Fibroblast of villous mesenchyme (primary cell): ENCODE data around the gene OTOGL. TPM values are rescaled to one million over a fixed set of nuclear protein-coding genes. Genes with fewer than 3 reads are reported as not detected.

Experiments
- DNase-seq: peaks from one replicate; pipeline ENCODE4 v3.0.0-alpha.2; 2010; ENCODE audit warnings: low read depth
- H3K4me3 ChIP-seq: 2 replicates; pipeline ENCODE4 v1.5.1; 2011; ENCODE audit warnings: low read depth, mild to moderate bottlenecking, low read length
- total RNA-seq: library from RNA; depleted of rRNA; stranded (reverse); fragments of >200 nt; gene quantifications from 2 replicates; pipeline ENCODE4 v1.2.3, GENCODE V29; 2012
- TF ChIP-seq, protein P1 (sequence below): IDR thresholded peaks from 2 replicates; pipeline ENCODE4 v1.5.1; 2012; ENCODE audit warnings: low read depth, mild to moderate bottlenecking, low read length; ENCODE audit not compliant: insufficient read depth

The OTOGL gene
- total RNA-seq, 1 donor, result under 0.01 TPM

DNA sequence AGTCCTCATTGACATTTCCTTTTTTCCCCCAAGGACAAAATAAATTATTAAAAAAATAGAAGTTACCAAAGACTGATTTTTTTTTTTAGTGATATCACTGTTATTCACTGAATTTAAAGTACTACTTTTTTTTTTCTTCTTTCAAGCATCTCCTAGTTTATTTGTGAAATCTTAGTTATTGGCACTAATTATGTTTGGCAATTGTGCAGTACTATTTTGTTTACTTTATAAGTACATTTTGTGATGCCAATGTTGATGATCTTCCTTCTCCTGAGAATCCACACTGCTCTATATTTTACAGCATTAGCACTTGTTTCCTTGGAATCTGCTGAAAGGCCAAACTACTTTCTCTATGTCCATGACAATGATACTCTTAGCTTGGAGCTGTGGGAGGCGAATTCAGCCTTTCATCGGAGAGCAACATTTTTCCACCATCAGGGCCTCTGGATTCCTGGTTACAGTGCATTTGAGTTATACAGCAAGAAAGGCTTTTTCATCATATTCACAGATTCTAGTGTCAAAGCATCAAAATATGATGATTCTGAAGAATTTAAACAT is 220.9 kb downstream of the OTOGL start:
- DNase-seq, result no peak
- TF ChIP-seq, protein P1, sequence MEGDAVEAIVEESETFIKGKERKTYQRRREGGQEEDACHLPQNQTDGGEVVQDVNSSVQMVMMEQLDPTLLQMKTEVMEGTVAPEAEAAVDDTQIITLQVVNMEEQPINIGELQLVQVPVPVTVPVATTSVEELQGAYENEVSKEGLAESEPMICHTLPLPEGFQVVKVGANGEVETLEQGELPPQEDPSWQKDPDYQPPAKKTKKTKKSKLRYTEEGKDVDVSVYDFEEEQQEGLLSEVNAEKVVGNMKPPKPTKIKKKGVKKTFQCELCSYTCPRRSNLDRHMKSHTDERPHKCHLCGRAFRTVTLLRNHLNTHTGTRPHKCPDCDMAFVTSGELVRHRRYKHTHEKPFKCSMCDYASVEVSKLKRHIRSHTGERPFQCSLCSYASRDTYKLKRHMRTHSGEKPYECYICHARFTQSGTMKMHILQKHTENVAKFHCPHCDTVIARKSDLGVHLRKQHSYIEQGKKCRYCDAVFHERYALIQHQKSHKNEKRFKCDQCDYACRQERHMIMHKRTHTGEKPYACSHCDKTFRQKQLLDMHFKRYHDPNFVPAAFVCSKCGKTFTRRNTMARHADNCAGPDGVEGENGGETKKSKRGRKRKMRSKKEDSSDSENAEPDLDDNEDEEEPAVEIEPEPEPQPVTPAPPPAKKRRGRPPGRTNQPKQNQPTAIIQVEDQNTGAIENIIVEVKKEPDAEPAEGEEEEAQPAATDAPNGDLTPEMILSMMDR, result no peak

DNA sequence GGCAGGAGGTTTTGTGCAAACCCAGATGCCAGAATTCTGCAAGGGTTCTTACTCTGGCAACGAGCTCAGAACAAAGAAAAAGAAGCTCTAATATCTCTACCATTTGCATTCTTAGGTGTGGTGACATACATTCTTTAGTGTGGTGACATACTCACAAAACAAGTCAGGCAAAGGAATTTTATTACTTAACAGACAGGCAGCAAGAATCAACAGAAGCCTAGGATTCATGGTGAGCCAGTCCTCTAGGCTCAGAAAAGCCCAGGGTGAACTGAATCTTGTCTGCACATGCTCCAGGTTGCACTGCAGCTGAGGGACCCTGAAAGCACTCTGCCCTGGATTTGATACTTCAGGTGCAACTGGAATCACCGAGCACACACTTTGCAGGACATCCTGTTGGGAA is 222.3 kb downstream of the OTOGL start:
- TF ChIP-seq, protein P1, result no peak
- no peak overlapping the region for H3K4me3 ChIP-seq
- DNase-seq, result peak; percentile 11

More for the DNA sequence above, 220.9 kb downstream of the OTOGL start:
- H3K4me3 ChIP-seq, result no peak overlapping the region

DNA sequence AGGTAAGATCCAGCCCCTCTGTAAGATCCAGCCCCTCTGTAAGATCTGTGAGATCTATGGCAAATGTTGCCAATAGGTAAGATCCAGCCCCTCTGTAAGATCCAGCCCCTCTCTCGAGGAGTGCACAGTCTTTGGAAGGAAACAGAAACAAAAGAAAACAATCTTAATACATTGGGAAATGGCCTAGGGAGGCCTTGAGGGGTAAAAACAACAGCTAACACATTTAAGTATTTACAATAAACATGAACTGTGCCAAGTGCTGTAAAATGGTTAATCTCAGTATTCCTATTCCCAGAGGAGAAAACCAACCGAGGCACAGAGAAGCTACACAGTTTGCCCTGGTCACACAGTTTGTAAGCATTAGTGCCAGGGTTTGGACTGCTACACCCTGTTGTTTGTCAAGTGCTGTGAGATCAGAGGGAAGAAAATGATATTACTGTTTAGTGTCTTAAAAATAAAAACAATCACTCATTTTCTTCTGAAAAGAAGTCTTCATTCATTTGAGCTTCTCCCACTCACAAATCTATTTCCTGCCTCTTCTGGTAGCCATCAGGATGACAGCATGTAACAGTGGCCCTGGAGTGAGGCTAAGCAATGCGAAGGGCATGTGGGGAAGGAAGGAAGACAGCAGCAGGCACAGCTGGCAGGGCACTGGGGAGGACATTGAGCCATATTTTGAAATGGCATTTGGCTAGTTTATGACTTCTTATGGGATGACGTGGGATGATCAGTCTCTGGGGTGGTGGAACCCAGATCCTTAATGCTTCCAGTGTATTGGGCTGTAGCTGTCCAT is 226.0 kb downstream of the OTOGL start:
- DNase-seq, result peak; percentile 54
- TF ChIP-seq, protein P1, result no peak
- no peak overlapping the region for H3K4me3 ChIP-seq

DNA sequence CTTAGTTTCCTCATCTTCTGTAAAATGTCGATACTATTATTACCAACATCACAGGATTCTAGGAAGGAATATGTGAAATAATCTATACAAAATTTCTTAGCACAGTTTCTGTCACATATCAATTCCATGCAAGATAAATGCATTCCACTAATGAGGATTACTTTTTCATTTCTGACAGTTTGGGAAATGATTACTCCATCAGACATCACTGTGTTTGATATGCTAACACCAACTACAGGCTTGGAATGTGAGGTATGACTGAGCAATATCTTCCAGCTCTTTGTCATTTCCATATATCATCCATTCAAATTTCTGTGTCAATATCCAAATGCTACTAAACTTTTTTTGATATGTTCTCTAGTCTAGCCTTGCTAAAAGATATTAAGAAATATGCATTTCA is 233.5 kb downstream of the OTOGL start:
- no peak overlapping the region for H3K4me3 ChIP-seq
- TF ChIP-seq, protein P1, result no peak
- no peak for DNase-seq

DNA sequence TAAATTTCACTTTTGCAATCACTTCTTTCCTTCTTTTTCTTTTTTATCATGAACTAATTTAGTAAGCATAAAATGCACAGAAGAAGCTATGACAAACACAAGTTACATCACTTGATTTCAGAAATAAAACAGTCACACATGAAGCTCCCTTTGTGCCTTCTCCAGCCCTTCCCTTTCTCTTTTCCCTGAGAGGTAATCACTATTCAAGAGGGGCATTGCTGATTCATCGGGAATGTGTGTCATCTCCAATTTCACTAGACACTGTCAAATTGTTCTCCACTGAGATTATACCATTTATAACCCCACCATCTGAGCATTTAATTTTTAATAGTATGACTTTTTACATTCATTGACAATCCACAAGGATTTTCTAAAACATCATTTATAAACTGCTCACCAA is 253.1 kb downstream of the OTOGL start:
- H3K4me3 ChIP-seq, result no peak overlapping the region
- TF ChIP-seq, protein P1, result no peak
- no peak for DNase-seq

DNA sequence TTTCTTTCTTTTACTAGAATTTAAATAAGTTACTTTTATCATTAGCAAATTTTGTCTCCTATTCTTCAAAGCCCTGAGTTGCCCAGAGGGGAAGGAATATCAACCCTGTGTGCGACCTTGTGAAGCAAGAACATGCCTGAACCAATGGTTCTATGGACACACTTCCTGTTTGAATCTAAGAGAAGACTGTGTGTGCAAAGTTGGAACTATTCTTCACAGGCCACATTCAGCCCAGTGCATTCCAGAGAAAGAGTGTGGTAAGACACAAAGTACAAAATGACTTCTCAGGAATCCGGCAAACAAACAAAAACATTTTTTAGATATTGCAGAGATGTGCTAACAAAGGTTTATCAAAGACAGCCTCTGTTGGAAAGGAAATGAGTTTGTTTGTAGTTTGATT is 253.9 kb downstream of the OTOGL start:
- H3K4me3 ChIP-seq, result no peak overlapping the region
- TF ChIP-seq, protein P1, result no peak
- peak; percentile 42 for DNase-seq
